ENCODE data around the gene OGFOD2. TPM values are rescaled to one million over a fixed set of nuclear protein-coding genes. Genes with fewer than 3 reads are reported as not detected.

Gene OGFOD2
- total RNA-seq, 1 donor from 2014 or later: 4.2 TPM

DNA sequence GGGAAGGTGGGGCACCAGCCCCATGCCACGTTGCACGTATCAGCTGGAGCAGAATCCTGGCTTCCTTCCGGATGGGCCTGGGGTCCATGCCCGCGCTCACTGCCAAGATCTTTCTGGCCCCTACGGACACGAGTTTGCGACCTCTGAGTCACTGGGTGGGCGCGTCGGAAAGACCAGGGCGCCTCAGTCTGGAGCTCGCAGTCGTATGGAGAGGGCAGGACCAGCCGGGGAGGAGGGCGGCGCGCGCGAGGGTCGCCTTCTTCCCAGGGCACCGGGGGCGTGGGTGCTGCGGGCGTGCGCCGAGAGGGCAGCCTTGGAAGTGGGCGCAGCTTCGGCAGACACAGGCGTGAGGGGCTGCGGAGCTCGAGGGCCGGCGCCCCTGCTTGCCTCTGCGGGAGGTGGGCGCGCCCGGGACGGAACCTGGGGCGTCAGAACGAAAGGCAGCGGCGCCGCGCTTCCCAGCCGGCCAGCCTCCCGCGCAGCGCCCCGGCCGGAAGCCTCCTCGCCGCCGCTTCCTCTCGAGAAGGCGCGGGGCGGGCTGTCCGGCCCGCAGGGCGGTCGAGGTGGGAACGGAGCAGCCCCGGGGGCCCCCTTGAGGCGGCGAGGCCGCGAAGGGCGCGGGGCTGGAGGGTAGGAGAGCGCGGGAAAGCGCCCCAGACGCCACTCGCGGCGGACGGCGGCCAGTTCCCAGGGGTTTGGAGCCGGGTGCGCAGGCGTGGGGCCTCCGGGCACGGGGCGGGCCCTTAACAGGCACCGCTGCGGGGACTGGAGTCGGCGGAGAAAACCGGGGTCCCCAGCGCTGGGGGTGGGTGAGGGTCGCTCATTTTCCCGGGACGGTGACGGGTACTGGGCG is 5.4 kb downstream of the OGFOD2 start, which contains the start of gene ARL6IP4:
Gene ARL6IP4, plus strand, starts transcription at position 499 of the 853 bp plus-strand sequence. CDS start 459 bp downstream, outside the sequence.
- Histone ChIP-seq H3K9ac (ENCODE audit: low read depth in 1 of 3, low read length in 3 of 3) (peak within 1 kb of the TSS; percentile 83 to 94 (median 94)), H3K9me3 (ENCODE audit: control insufficient read depth in 3 of 3, low read length in 3 of 3) (no peaks in the 10 kb centered on the region), H3K36me3 (ENCODE audit: control insufficient read depth in 3 of 3, insufficient read depth in 3 of 3, low read length in 3 of 3) (peaks cover 15 to 28% (median 21%) of the 10 kb centered on the region in 3 donors), H3K27me3 (ENCODE audit: control insufficient read depth in 3 of 3, insufficient read depth in 3 of 3, low read length in 3 of 3) (no peaks in the 10 kb centered on the region), H3K27ac (ENCODE audit: low read depth, low read length) (peak within 1 kb of the TSS; percentile 80), H3K4me1 (ENCODE audit: control insufficient read depth in 3 of 3, insufficient read depth in 3 of 3, low read length in 3 of 3) (peaks cover 80 to 92% (median 83%) of the 10 kb centered on the region in 3 donors), H3K4me3 (ENCODE audit: low read length in 3 of 3) (peak within 1 kb of the TSS; percentile 92 to 95 (median 92))

DNA sequence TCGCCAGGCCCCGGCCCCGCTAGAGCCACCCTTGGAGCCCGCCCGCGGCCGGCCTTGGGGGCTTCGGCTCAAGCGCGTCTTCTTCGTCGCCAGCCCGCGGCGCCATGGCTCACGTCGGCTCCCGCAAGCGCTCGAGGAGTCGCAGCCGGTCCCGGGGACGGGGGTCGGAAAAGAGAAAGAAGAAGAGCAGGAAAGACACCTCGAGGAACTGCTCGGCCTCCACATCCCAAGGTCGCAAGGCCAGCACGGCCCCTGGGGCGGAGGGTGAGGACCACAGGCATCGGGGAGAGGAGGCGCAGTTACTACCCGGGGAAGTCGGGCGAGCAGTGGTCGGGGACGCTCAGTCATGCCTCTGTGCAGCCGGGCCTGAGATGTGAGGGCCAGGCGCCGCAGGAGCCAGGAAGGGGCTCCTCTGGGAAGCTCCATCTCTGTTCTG is 6.0 kb downstream of the OGFOD2 start:
- Histone ChIP-seq H3K27ac (ENCODE audit: low read depth, low read length) (peak overlapping the region; percentile 80), H3K9me3 (ENCODE audit: control insufficient read depth in 3 of 3, low read length in 3 of 3) (no peaks in the 10 kb centered on the region), H3K4me3 (ENCODE audit: low read length in 3 of 3) (peak overlapping the region; percentile 92 to 95 (median 92)), H3K36me3 (ENCODE audit: control insufficient read depth in 3 of 3, insufficient read depth in 3 of 3, low read length in 3 of 3) (peaks cover 15 to 32% (median 21%) of the 10 kb centered on the region in 3 donors), H3K27me3 (ENCODE audit: control insufficient read depth in 3 of 3, insufficient read depth in 3 of 3, low read length in 3 of 3) (no peaks in the 10 kb centered on the region), H3K4me1 (ENCODE audit: control insufficient read depth in 3 of 3, insufficient read depth in 3 of 3, low read length in 3 of 3) (peaks cover 75 to 88% (median 77%) of the 10 kb centered on the region in 3 donors), H3K9ac (ENCODE audit: low read depth in 1 of 3, low read length in 3 of 3) (peak overlapping the region; percentile 83 to 94 (median 94))

DNA sequence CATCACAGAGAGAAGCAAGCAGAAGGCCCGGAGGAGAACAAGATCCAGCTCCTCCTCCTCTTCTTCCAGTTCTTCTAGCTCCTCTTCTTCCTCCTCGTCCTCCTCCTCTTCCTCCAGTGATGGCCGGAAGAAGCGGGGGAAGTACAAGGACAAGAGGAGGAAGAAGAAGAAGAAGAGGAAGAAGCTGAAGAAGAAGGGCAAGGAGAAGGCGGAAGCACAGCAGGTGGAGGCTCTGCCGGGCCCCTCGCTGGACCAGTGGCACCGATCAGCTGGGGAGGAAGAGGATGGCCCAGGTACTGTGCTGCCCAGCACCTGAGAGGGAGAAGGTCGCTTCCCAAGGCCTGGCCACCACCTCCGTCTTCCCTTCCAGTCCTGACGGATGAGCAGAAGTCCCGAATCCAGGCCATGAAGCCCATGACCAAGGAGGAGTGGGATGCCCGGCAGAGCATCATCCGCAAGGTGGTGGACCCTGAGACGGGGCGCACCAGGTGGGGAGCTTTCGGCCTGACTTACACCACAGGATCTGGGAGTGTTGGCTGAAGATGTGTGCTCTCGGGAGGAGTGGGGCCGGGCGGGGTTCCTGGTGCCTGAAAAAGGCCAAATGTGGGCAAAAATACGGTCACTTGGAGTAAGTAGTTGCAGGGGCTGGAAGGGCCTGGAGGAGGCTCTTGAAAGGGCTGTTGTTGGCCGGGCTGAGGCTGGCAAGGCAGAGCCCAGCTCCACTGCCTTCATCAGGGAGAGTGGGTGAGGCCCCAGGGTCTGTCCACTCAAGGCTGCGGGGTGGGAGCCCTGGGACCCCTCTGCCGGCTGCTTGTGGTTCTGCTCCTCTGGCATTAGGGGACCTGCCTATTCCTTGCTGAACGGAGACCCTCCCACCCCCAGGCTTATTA is 6.8 kb downstream of the OGFOD2 start:
- H3K27me3 ChIP-seq (ENCODE audit: control insufficient read depth in 3 of 3, insufficient read depth in 3 of 3, low read length in 3 of 3): no peaks in the 10 kb centered on the region
- H3K4me1 ChIP-seq (ENCODE audit: control insufficient read depth in 3 of 3, insufficient read depth in 3 of 3, low read length in 3 of 3): peaks cover 67 to 80% (median 69%) of the 10 kb centered on the region in 3 donors
- H3K9ac ChIP-seq (ENCODE audit: low read depth in 1 of 3, low read length in 3 of 3): peak overlapping the region; percentile 83 to 94 (median 94)
- peak overlapping the region; percentile 92 to 95 (median 92) for H3K4me3 ChIP-seq (ENCODE audit: low read length in 3 of 3)
- no peaks in the 10 kb centered on the region for H3K9me3 ChIP-seq (ENCODE audit: control insufficient read depth in 3 of 3, low read length in 3 of 3)
- H3K36me3 ChIP-seq (ENCODE audit: control insufficient read depth in 3 of 3, insufficient read depth in 3 of 3, low read length in 3 of 3): peaks cover 18 to 31% (median 23%) of the 10 kb centered on the region in 3 donors
- H3K27ac ChIP-seq (ENCODE audit: low read depth, low read length): peak overlapping the region; percentile 80

DNA sequence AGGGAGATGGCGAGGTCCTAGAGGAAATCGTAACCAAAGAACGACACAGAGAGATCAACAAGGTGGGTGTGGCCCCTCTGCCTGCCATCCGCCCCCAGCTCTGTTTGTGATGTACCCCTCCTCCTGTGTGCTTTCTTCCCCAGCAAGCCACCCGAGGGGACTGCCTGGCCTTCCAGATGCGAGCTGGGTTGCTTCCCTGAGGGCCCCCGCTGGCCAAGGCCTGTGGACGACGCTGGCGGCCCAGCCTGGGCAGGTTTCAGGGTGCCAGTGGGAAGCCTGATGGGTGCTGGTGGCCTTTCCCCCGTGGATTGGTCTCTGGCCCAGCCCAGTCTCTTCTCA is 7.4 kb downstream of the OGFOD2 start:
- Histone ChIP-seq H3K27ac (ENCODE audit: low read depth, low read length) (no peak overlapping the region), H3K36me3 (ENCODE audit: control insufficient read depth in 3 of 3, insufficient read depth in 3 of 3, low read length in 3 of 3) (peaks cover 22 to 34% (median 27%) of the 10 kb centered on the region in 3 donors)

DNA sequence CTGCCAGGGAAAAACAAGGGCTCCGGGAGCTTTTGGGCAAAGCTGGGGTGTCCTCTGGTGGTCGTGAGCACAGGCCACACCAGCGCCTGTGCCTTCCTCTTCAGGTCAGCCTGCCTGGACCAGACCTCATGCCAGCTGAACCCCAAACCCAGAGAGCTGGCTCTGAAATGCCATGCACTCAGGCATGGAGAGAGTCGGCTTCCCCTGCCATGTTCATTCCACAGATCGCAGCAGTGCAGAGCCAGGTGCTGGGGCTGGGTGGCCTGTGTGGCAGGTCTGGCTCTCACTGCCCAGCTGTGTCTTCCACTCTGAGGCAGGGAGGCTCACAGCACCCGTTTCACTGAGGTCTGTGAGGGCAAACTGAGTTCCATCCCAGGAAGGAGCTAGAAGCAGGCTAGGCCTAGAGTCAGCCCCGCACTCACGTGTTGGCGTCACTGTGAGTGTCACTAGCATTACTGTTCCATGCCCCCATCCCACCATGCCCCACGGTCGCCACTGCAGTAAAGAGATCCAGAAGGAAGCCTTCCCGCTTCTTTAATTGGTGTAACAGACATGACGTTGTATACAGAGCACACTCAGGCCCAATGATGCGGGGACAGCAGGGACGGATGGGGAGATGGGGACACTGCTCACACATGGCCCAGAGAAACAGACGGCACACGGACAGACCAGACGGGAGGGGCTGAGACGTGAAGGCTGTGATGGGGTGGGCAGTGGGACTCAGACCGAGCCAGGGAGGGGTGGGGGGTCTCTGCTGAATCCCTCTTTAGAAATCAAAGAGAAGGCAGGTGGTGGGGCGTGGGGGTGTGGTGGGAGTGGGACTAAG is 8.1 kb downstream of the OGFOD2 start:
- Histone ChIP-seq H3K27me3 (ENCODE audit: control insufficient read depth in 3 of 3, insufficient read depth in 3 of 3, low read length in 3 of 3) (no peaks in the 10 kb centered on the region), H3K4me3 (ENCODE audit: low read length in 3 of 3) (no peak overlapping the region), H3K27ac (ENCODE audit: low read depth, low read length) (no peak overlapping the region), H3K36me3 (ENCODE audit: control insufficient read depth in 3 of 3, insufficient read depth in 3 of 3, low read length in 3 of 3) (peaks cover 24 to 41% (median 34%) of the 10 kb centered on the region in 3 donors), H3K4me1 (ENCODE audit: control insufficient read depth in 3 of 3, insufficient read depth in 3 of 3, low read length in 3 of 3) (peaks cover 54 to 67% (median 59%) of the 10 kb centered on the region in 3 donors), H3K9ac (ENCODE audit: low read depth in 1 of 3, low read length in 3 of 3) (peak overlapping the region in 1 of 3 donors; percentile 45), H3K9me3 (ENCODE audit: control insufficient read depth in 3 of 3, low read length in 3 of 3) (no peaks in the 10 kb centered on the region)

More for the DNA sequence above, 7.4 kb downstream of the OGFOD2 start:
- peak overlapping the region in 2 of 3 donors; percentile 22 to 92 for H3K4me3 ChIP-seq (ENCODE audit: low read length in 3 of 3)
- H3K9me3 ChIP-seq (ENCODE audit: control insufficient read depth in 3 of 3, low read length in 3 of 3): no peaks in the 10 kb centered on the region
- no peaks in the 10 kb centered on the region for H3K27me3 ChIP-seq (ENCODE audit: control insufficient read depth in 3 of 3, insufficient read depth in 3 of 3, low read length in 3 of 3)
- peak overlapping the region; percentile 32 to 94 (median 68) for H3K9ac ChIP-seq (ENCODE audit: low read depth in 1 of 3, low read length in 3 of 3)
- peaks cover 61 to 74% (median 63%) of the 10 kb centered on the region in 3 donors for H3K4me1 ChIP-seq (ENCODE audit: control insufficient read depth in 3 of 3, insufficient read depth in 3 of 3, low read length in 3 of 3)

DNA sequence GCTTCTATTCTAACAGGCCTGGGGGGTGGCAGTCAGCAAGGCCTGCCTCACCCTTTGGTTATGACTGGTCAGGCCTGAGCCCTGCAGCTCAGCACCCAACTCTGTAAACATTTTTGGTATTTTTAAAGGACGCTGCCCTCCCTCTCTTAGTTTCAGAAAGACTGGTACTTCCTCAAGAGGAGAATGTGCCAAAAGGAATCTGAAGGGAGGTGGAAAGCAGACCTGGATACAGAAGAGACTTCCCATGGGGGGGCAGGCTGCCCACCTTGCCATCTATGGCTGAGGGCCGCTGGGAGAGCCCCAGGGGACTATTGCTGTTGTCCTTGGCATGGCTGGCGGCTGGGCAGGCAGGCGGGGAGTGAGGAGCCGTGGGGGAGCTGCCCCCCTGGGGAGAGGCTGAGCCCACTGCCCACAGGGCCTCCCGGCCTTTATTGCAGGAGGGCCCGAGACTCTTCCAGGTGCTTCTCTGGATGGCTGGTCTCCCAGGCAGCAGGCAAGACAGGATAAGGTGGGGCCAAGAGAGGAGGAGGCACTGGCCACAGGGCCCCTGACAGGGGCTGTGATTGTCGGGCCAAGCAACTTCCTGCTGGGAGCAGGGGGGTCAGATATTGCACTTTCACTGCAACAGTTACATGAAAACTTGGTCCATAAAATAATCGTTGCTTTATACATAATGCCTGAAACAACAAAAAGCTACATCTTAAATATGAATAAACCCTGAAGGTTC is 8.9 kb downstream of the OGFOD2 start:
- H3K27me3 ChIP-seq (ENCODE audit: control insufficient read depth in 3 of 3, insufficient read depth in 3 of 3, low read length in 3 of 3): no peaks in the 10 kb centered on the region
- peaks cover 52 to 59% (median 56%) of the 10 kb centered on the region in 3 donors for H3K4me1 ChIP-seq (ENCODE audit: control insufficient read depth in 3 of 3, insufficient read depth in 3 of 3, low read length in 3 of 3)
- H3K4me3 ChIP-seq (ENCODE audit: low read length in 3 of 3): peak overlapping the region in 1 of 3 donors; percentile 13
- peak overlapping the region in 1 of 3 donors; percentile 62 for H3K9ac ChIP-seq (ENCODE audit: low read depth in 1 of 3, low read length in 3 of 3)
- H3K27ac ChIP-seq (ENCODE audit: low read depth, low read length): peak overlapping the region; percentile 10
- peaks cover 30 to 41% (median 38%) of the 10 kb centered on the region in 3 donors for H3K36me3 ChIP-seq (ENCODE audit: control insufficient read depth in 3 of 3, insufficient read depth in 3 of 3, low read length in 3 of 3)
- no peaks in the 10 kb centered on the region for H3K9me3 ChIP-seq (ENCODE audit: control insufficient read depth in 3 of 3, low read length in 3 of 3)

DNA sequence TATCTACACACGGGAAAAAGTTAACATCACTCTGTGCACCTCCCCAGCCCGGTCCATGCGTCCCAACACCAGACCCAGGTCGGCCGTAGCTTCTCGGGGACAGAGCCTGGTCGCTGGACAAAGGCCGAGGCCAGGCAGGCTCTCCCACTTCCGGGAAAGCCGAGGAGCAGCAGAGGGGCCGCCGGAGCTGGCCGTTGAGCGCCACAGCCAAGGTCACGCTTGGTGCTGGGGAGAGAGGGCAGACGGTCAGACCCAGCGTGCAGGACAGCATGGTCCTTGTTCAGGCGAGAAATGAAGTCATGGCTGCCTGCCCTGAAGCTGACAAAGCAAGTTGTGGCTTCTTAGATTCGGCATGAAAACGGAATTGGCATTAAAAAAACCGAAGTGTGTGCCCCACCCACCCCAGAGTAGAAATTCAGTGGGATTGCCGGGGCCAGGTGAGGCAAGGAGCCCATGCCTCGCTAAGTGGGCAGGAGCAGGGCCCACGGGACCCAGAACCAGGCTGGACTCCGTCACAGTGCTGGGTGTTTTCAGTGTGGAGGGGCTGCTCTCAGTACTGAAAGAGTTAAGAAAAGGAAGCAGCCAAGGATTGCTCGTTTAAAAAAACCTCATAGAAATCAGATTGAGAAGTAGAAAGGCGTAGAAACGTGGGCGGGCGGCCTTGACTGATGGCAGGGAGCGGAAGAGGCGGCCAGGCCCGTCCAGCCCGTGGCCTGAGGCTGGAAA is 9.7 kb downstream of the OGFOD2 start:
- Histone ChIP-seq H3K27me3 (ENCODE audit: control insufficient read depth in 3 of 3, insufficient read depth in 3 of 3, low read length in 3 of 3) (no peaks in the 10 kb centered on the region), H3K4me1 (ENCODE audit: control insufficient read depth in 3 of 3, insufficient read depth in 3 of 3, low read length in 3 of 3) (peaks cover 44 to 51% (median 48%) of the 10 kb centered on the region in 3 donors), H3K9me3 (ENCODE audit: control insufficient read depth in 3 of 3, low read length in 3 of 3) (no peaks in the 10 kb centered on the region), H3K9ac (ENCODE audit: low read depth in 1 of 3, low read length in 3 of 3) (peak overlapping the region in 2 of 3 donors; percentile 48 to 62), H3K36me3 (ENCODE audit: control insufficient read depth in 3 of 3, insufficient read depth in 3 of 3, low read length in 3 of 3) (peaks cover 30 to 41% (median 38%) of the 10 kb centered on the region in 3 donors), H3K4me3 (ENCODE audit: low read length in 3 of 3) (peak overlapping the region in 2 of 3 donors; percentile 35 to 56), H3K27ac (ENCODE audit: low read depth, low read length) (peak overlapping the region; percentile 58)
